ENCODE measurements around the gene IFT88.

- TF ChIP-seq POLR2AphosphoS5 (IDR thresholded peaks at IDR 0.05) (no peak), POLR2A (IDR thresholded peaks at IDR 0.05) (no peak)
- TF ChIP-seq, protein P1, sequence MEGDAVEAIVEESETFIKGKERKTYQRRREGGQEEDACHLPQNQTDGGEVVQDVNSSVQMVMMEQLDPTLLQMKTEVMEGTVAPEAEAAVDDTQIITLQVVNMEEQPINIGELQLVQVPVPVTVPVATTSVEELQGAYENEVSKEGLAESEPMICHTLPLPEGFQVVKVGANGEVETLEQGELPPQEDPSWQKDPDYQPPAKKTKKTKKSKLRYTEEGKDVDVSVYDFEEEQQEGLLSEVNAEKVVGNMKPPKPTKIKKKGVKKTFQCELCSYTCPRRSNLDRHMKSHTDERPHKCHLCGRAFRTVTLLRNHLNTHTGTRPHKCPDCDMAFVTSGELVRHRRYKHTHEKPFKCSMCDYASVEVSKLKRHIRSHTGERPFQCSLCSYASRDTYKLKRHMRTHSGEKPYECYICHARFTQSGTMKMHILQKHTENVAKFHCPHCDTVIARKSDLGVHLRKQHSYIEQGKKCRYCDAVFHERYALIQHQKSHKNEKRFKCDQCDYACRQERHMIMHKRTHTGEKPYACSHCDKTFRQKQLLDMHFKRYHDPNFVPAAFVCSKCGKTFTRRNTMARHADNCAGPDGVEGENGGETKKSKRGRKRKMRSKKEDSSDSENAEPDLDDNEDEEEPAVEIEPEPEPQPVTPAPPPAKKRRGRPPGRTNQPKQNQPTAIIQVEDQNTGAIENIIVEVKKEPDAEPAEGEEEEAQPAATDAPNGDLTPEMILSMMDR (IDR thresholded peaks at IDR 0.05): no peak
These were observed 119.2 kb downstream of the IFT88 start for GRCh38 chr13:20686167-20686566.

Data from suprapubic skin (tissue), 4 donors.